ENCODE data around the gene DIDO1. TPM values are rescaled to one million over a fixed set of nuclear protein-coding genes. Genes with fewer than 3 reads are reported as not detected.

The DIDO1 gene
- total and polyA plus RNA-seq, 2 of the 4 experiments (the other 2 are of a cell fraction) = 21.8 to 28.1 TPM

DNA sequence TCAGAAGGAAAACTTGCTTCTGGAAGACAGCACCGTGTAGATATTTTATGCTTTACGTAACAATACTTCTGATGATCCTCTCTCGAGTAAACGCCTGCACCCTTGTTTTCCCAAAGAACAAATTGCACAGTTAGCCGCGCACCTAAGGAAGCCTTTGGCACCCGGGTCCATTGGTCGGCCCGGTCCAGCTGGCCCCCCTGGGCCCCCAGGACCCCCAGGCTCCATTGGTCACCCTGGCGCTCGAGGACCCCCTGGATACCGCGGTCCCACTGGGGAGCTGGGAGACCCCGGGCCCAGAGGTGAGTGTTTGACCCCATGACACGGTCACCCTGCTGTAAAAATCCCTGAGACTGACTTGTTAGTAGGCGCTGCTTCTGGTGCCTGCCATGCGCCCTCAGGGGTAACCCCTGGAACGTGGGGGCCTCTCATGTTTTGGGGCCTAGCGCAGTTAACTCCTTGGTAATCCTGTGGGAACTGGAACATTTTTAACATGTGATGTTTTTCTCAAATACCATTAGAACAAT is 89.3 kb downstream of the DIDO1 start:
- Histone ChIP-seq H3K18ac (ENCODE audit: low read depth, low read length) (no peak overlapping the region), H2BK15ac (ENCODE audit: low read depth, low read length) (no peak overlapping the region), H2AK5ac (ENCODE audit: low read depth, low read length) (no peak overlapping the region), H2BK120ac (ENCODE audit: low read depth, low read length) (no peak overlapping the region), H4K8ac (ENCODE audit: low read depth in 2 of 2, low read length in 2 of 2) (no peak overlapping the region), H4K91ac (ENCODE audit: insufficient read depth, low read depth, low read length) (no peak overlapping the region), H4K20me1 (ENCODE audit: insufficient read depth, low read length) (no peaks in the 10 kb centered on the region), H3K9me1 (ENCODE audit: insufficient read depth, low read length) (no peaks in the 10 kb centered on the region; the same call in 1 of the 2 replicates), H3K23ac (ENCODE audit: low read depth, low read length) (no peak overlapping the region), H3K9me3 (ENCODE audit: control insufficient read depth, insufficient read depth, low read length) (no peaks in the 10 kb centered on the region), H2AK9ac (replicated peaks; ENCODE audit: low read depth, low read length, poor library complexity) (no peak overlapping the region), H3K4me2 (ENCODE audit: low read depth, low read length) (no peak overlapping the region), H2BK5ac (ENCODE audit: low read depth, low read length, poor library complexity, severe bottlenecking) (no peak overlapping the region), H3K9ac (ENCODE audit: low read depth, low read length) (no peak overlapping the region), H3K36me3 (ENCODE audit: control insufficient read depth, insufficient read depth, low read length) (no peaks in the 10 kb centered on the region), H3K4me3 (ENCODE audit: insufficient read depth, low read depth, low read length) (no peak overlapping the region), H2AFZ (replicated peaks; ENCODE audit: low read length, poor library complexity) (no peak overlapping the region), H3K27ac (ENCODE audit: insufficient read depth, low read length) (no peak overlapping the region), H3K14ac (replicated peaks; ENCODE audit: low read depth, low read length) (no peak overlapping the region), H2BK20ac (ENCODE audit: low read depth, low read length) (no peak overlapping the region), H4K5ac (ENCODE audit: low read depth, low read length) (no peak overlapping the region), H3K4ac (ENCODE audit: low read depth, low read length) (no peak overlapping the region), H3K27me3 (ENCODE audit: control insufficient read depth, insufficient read depth, low read length) (no peaks in the 10 kb centered on the region; the same call in 1 of the 2 replicates), H3K79me1 (ENCODE audit: low read depth in 1 of 2, low read length in 2 of 2) (no peaks in the 10 kb centered on the region), H3K4me1 (ENCODE audit: control insufficient read depth, insufficient read depth, low read length) (peaks cover 3% of the 10 kb centered on the region; the same call in 1 of the 2 replicates), H3K56ac (ENCODE audit: extremely low read depth, insufficient read depth, low read length) (no peak overlapping the region)
- intact Hi-C loops (cut with micrococcal nuclease) (no loop called here), in situ Hi-C loops (cut with MboI; ENCODE audit: low sequenced_read_pairs) (no loop called here), dilution Hi-C loops (cut with HindIII; ENCODE audit: low sequenced_read_pairs, unreplicated experiment) (no loop called here)
- no peak for ATAC-seq (ENCODE audit: low read depth)
- BruUV-seq (replicated peaks) = no TSS peak
- ChIA-PET CTCF (no interaction called here), POLR2A (ENCODE audit: unreplicated experiment) (no interaction called here)
- 96% methylated on average over 8 of the region's 19 CpGs; no CpG with 5 or more reads in 1 of the 2 experiments for WGBS, 2 experiments (ENCODE audit: extremely low coverage in 2 of 2, insufficient read length in 1 of 2)
- no peak for DNase-seq
- TF ChIP-seq MXI1 (IDR thresholded peaks at IDR 0.05; ENCODE audit: borderline replicate concordance, low read depth, low read length) (no peak), NFE2L2 (IDR thresholded peaks at IDR 0.05; ENCODE audit: low read depth, low read length) (no peak), RCOR1 (IDR thresholded peaks at IDR 0.05; ENCODE audit: insufficient replicate concordance, low read length) (no peak), POLR2A (IDR thresholded peaks at IDR 0.05; ENCODE audit: low read depth, low read length) (no peak), MAFK (IDR thresholded peaks at IDR 0.05; ENCODE audit: low read depth, low read length) (no peak), CHD1 (IDR thresholded peaks at IDR 0.05; ENCODE audit: low read depth, low read length) (no peak), FOS (IDR thresholded peaks at IDR 0.05; ENCODE audit: low read depth, low read length) (no peak)
- TF ChIP-seq, protein P1, sequence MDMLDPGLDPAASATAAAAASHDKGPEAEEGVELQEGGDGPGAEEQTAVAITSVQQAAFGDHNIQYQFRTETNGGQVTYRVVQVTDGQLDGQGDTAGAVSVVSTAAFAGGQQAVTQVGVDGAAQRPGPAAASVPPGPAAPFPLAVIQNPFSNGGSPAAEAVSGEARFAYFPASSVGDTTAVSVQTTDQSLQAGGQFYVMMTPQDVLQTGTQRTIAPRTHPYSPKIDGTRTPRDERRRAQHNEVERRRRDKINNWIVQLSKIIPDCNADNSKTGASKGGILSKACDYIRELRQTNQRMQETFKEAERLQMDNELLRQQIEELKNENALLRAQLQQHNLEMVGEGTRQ (IDR thresholded peaks at IDR 0.05; ENCODE audit: low read depth, low read length) = no peak
- TF ChIP-seq, protein P2, sequence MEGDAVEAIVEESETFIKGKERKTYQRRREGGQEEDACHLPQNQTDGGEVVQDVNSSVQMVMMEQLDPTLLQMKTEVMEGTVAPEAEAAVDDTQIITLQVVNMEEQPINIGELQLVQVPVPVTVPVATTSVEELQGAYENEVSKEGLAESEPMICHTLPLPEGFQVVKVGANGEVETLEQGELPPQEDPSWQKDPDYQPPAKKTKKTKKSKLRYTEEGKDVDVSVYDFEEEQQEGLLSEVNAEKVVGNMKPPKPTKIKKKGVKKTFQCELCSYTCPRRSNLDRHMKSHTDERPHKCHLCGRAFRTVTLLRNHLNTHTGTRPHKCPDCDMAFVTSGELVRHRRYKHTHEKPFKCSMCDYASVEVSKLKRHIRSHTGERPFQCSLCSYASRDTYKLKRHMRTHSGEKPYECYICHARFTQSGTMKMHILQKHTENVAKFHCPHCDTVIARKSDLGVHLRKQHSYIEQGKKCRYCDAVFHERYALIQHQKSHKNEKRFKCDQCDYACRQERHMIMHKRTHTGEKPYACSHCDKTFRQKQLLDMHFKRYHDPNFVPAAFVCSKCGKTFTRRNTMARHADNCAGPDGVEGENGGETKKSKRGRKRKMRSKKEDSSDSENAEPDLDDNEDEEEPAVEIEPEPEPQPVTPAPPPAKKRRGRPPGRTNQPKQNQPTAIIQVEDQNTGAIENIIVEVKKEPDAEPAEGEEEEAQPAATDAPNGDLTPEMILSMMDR (conservative IDR thresholded peaks at IDR 0.05; ENCODE audit: low read depth, low read length) = no peak

Data from IMR-90 (cell line).